Measurements from ENCODE around the gene PRR33.

- no peak for TF ChIP-seq CTCF (IDR thresholded peaks at IDR 0.05)
- TF ChIP-seq EP300 (IDR thresholded peaks at IDR 0.05): no peak
- no peak for TF ChIP-seq POLR2A (IDR thresholded peaks at IDR 0.05)
Measured at GRCh38 chr11:1906611-1907423, 15.1 kb upstream of the PRR33 start.
